Type B pancreatic cell (in vitro differentiated cells): ENCODE measurements around the gene SLC6A9. TPM values are rescaled to one million over a fixed set of nuclear protein-coding genes. Genes with fewer than 3 reads are reported as not detected.

Experiments
- DNase-seq: peaks from one replicate; pipeline ENCODE4 v3.0.0; 2021; ENCODE audit warnings: mixed read lengths; ENCODE audit not compliant: unreplicated experiment; ENCODE audit errors: extremely low spot score
- H3K27ac Mint-ChIP-seq: 2 replicates; pipeline ENCODE4 v1.8.0; 2021; ENCODE audit warnings: mild to moderate bottlenecking, mixed read lengths
- H3K27me3 Mint-ChIP-seq: 2 replicates; pipeline ENCODE4 v1.8.0; 2021; ENCODE audit warnings: mixed read lengths
- H3K36me3 Mint-ChIP-seq: 2 replicates; pipeline ENCODE4 v1.8.0; 2021; ENCODE audit warnings: mixed read lengths
- H3K4me1 Mint-ChIP-seq: one replicate; pipeline ENCODE4 v1.8.0; 2021; ENCODE audit warnings: mixed read lengths; ENCODE audit not compliant: unreplicated experiment
- H3K4me3 Mint-ChIP-seq: 2 replicates; pipeline ENCODE4 v1.8.0; 2021; ENCODE audit warnings: mild to moderate bottlenecking, mixed read lengths
- H3K9me3 Mint-ChIP-seq: 2 replicates; pipeline ENCODE4 v1.8.0; 2021; ENCODE audit warnings: mixed read lengths
- total RNA-seq: library from RNA; stranded (reverse); gene quantifications from 2 replicates; pipeline ENCODE4 v1.2.1, GENCODE V29; 2021; ENCODE audit warnings: low replicate concordance
- TF ChIP-seq, protein P1 (sequence below): fragments of 200-600 bp; sonication (generic); conservative IDR thresholded peaks from 2 replicates; pipeline ENCODE4 v1.5.0; 2021; ENCODE audit warnings: antibody characterized with exemption, mild to moderate bottlenecking

Gene SLC6A9
- total RNA-seq, 1 donor from 2014 or later, result 21.0 TPM

DNA sequence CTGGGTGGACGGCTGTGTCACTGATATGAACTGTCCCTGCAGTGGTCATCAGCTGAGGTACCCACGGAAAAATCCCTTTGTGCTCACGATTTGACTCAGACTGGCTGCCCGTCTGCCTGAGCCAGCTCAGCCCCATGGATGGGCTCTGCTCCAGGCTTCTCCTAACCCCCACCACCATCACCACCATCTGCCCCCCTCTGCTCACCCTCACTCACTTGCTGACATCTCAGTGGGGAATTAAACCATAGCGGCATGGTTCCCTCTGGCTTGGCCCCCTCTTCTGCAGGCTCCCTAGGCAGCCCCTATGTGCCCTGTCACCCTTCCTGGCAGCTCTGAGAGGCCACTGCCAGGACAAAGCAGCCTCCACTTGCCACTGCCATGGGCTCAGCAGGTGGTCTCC, 17.3 kb downstream of the SLC6A9 start:
- Mint-ChIP-seq H3K4me1 (peaks cover 8% of the 10 kb centered on the region), H3K27me3 (no peaks in the 10 kb centered on the region), H3K27ac (no peak overlapping the region), H3K9me3 (no peaks in the 10 kb centered on the region), H3K36me3 (no peaks in the 10 kb centered on the region), H3K4me3 (no peak overlapping the region)
- no peak for DNase-seq
- TF ChIP-seq, protein P1, sequence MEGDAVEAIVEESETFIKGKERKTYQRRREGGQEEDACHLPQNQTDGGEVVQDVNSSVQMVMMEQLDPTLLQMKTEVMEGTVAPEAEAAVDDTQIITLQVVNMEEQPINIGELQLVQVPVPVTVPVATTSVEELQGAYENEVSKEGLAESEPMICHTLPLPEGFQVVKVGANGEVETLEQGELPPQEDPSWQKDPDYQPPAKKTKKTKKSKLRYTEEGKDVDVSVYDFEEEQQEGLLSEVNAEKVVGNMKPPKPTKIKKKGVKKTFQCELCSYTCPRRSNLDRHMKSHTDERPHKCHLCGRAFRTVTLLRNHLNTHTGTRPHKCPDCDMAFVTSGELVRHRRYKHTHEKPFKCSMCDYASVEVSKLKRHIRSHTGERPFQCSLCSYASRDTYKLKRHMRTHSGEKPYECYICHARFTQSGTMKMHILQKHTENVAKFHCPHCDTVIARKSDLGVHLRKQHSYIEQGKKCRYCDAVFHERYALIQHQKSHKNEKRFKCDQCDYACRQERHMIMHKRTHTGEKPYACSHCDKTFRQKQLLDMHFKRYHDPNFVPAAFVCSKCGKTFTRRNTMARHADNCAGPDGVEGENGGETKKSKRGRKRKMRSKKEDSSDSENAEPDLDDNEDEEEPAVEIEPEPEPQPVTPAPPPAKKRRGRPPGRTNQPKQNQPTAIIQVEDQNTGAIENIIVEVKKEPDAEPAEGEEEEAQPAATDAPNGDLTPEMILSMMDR, result no peak

DNA sequence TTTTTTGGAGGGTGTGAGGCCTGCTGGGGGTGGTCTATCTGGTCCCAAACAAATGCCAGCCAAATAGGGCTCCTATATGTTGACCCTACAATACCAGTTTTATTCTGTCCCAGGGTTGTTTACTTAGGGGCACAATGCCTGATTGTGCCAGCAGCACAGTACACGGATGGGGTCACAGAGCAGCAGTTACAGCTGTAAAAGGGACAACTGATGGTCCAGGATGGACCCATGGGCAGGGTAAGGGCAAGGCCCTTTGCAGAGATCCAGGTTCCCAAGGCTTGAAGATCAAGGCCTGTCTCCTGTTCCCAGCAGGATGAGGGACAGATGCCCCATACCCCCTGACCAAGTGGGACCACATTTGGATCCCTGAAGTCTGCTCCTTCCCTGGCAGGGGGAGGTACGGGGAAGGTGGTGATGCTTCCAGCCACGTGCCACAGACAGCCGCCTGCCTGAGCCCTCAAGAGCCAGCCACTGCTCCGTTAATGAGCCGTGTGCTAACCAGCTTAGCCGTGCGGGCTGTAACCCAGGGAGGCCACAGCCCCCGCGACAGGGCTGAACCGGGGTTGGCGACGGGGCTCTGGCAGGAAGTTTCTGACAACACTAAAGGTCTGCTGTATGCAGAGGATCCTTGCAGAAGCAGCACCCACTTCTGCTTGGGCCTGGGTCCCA, 18.2 kb downstream of the SLC6A9 start:
- H3K36me3 Mint-ChIP-seq, result no peaks in the 10 kb centered on the region
- no peak overlapping the region for H3K27ac Mint-ChIP-seq
- H3K4me3 Mint-ChIP-seq, result no peak overlapping the region
- TF ChIP-seq, protein P1, result no peak
- no peak for DNase-seq
- no peaks in the 10 kb centered on the region for H3K27me3 Mint-ChIP-seq
- H3K4me1 Mint-ChIP-seq, result peaks cover 8% of the 10 kb centered on the region
- no peaks in the 10 kb centered on the region for H3K9me3 Mint-ChIP-seq

DNA sequence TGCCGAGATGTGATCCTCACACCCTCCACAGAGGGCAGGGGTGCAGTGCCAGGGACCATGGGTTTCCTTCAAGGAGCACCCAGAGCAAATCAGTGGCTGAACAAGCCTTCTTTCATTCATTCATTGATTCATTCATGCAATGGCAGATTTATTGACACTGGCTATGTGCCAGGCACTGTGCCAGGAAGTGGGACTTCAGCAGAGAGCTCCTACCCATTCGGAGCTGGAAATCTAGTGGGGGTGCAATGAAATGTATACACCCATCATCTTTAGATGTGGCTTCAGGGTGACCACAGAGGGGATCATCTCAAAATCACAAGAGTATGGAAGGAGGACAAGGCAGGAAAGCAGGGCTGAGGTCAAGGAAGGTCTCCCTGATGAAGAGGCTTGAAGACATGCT, 18.9 kb downstream of the SLC6A9 start:
- H3K9me3 Mint-ChIP-seq, result no peaks in the 10 kb centered on the region
- H3K4me3 Mint-ChIP-seq, result no peak overlapping the region
- H3K27ac Mint-ChIP-seq, result no peak overlapping the region
- H3K27me3 Mint-ChIP-seq, result no peaks in the 10 kb centered on the region
- no peaks in the 10 kb centered on the region for H3K36me3 Mint-ChIP-seq
- no peak for DNase-seq
- peaks cover 8% of the 10 kb centered on the region for H3K4me1 Mint-ChIP-seq
- TF ChIP-seq, protein P1, result no peak

DNA sequence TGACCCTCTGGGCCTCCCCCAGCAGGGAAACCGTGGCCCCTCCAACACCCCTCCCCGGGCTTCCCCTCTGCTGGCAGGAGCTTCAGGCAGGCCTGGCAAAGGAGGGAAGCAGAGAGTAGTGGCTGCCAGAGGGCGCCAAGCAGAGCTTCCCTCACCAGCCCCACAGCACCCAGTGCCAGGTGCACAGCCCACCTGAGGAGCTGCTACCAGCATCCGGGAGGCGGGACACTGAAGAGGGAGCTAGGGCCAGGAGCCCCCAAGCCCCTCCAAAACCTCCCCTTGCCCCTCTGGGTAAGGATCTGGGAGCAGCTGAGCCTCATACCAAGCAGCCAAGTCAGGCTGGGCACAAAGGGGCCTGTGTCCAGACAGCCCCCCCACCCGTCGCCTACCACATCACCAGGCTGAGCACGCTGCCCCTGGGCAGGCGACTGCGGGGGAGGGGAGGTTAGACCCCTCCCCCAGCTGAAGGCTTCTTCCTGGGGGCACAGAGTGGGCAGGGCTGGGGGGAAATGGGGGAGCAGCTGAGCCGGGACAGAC, 20.3 kb downstream of the SLC6A9 start:
- TF ChIP-seq, protein P1, result no peak
- no peak overlapping the region for H3K27ac Mint-ChIP-seq
- no peak overlapping the region for H3K4me3 Mint-ChIP-seq
- peaks cover 8% of the 10 kb centered on the region for H3K4me1 Mint-ChIP-seq
- no peaks in the 10 kb centered on the region for H3K9me3 Mint-ChIP-seq
- H3K36me3 Mint-ChIP-seq, result peaks cover 6% of the 10 kb centered on the region
- H3K27me3 Mint-ChIP-seq, result no peaks in the 10 kb centered on the region
- no peak for DNase-seq

DNA sequence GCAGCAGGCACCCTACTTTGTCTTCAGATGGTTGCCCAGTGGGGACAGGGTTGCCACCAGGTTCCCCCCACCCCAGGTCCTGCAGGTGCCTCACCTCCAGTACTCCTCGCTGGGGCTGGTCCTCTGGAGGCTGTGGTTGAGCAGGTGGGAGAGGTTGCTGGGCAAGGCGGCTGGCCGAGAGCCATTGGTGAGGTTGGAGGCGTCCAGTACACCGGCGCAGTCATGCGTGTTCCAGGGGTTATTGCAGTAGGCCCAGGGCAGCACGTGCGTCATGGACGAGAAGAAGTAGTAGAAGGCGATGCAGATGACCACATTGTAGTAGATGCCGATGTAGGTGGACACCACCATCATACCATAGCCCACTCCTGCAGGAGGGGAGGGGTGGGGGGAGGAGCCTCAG, 23.0 kb downstream of the SLC6A9 start:
- no peak overlapping the region for H3K27ac Mint-ChIP-seq
- peaks cover 6% of the 10 kb centered on the region for H3K36me3 Mint-ChIP-seq
- no peak for DNase-seq
- TF ChIP-seq, protein P1, result no peak
- H3K4me3 Mint-ChIP-seq, result no peak overlapping the region
- H3K9me3 Mint-ChIP-seq, result no peaks in the 10 kb centered on the region
- H3K27me3 Mint-ChIP-seq, result no peaks in the 10 kb centered on the region
- H3K4me1 Mint-ChIP-seq, result peaks cover 5% of the 10 kb centered on the region
